ENCODE results near the gene ERC2.

ERC2 gene

GRCh38 chr3:55742022-55742831 lies 726.0 kb downstream of the ERC2 start:
- no peak for DNase-seq (ENCODE audit: low read depth)

DNA sequence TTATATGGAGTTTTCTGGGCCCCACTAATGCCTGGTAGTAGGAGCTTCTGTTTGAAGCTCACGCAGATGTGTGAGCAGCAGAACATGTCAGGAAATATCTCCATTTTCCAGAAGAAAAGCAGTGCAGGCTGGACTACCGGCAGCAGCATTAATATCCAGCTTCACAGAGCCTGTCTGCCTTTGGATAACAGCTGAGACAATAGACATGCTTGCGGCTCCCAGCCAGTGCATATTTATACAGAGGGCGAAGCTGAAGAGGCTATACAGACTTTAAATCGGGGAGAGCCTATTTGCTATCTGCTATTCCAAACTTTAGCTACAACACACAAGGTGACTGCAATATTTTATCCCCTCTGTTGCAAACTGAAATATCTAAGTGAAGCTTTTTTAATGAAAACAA lies 731.1 kb downstream of the ERC2 start:
- DNase-seq (ENCODE audit: low read depth), result no peak

DNA sequence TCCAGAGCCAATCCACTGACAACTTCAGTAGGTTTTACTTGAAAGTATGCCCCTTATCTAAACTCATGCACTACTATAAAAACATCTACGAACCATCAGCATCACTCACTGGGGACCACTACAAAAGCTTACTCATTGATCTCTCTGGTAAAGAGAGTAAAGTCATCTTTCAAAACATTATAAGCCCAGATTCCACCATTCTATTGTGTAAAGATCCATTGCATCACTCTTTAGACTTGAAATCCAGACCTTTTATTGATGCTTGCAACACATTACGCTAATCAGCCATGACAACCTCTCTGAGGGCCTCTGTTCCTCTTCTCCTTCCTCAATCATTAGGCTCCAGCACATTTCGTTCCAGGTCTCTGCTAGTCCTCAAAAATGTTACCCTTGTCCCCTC lies 732.3 kb downstream of the ERC2 start:
- DNase-seq (ENCODE audit: low read depth), result no peak

GRCh38 chr3:55731741-55732140 lies 736.5 kb downstream of the ERC2 start:
- DNase-seq (ENCODE audit: low read depth), result no peak

GRCh38 chr3:55729546-55729945 lies 738.7 kb downstream of the ERC2 start:
- DNase-seq (ENCODE audit: low read depth), result no peak

DNA sequence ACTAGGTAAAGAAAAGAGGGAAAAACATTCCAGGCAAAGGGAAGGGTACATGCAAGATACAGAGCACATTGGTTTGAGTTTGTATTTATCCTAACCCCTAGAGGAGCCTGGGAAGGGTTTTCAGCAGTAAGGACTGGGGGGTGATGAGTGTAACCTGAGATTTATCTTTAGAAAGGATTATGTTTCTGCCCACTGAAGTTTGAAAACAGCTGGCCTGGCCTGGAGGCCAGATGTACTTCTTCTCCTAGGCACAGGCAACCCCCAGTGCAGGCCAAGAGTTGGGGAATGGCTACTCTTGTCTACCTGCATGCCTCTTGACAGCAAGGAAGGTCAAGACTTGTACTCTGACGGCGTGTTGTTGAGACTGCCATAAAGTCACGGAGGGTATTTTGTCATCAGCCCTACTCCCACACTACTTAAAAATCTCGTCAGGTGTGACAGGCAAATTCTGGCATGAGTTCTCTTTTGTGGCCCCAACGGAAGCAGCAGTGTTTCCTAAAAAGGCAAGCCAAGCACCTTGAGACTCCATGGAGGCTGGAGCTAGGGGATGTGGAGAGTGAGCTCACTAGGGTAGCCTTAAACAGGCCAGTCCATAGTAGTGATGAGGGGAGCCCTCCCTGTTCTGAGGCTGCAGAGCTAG lies 739.7 kb downstream of the ERC2 start:
- no peak for DNase-seq (ENCODE audit: low read depth)

DNA sequence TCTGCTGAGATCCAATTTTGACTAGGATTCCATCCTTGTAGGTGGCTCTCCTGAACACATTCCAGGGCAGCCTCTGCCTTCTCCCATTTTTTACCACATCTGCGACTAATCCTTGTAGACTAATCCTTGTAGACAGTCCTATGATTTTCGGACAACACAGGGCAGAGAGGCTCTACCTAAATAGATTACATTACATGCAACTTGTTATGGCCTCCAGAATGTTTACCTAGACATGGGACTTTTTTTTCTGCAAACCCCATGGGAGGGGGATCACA lies 741.8 kb downstream of the ERC2 start:
- DNase-seq (ENCODE audit: low read depth), result no peak

DNA sequence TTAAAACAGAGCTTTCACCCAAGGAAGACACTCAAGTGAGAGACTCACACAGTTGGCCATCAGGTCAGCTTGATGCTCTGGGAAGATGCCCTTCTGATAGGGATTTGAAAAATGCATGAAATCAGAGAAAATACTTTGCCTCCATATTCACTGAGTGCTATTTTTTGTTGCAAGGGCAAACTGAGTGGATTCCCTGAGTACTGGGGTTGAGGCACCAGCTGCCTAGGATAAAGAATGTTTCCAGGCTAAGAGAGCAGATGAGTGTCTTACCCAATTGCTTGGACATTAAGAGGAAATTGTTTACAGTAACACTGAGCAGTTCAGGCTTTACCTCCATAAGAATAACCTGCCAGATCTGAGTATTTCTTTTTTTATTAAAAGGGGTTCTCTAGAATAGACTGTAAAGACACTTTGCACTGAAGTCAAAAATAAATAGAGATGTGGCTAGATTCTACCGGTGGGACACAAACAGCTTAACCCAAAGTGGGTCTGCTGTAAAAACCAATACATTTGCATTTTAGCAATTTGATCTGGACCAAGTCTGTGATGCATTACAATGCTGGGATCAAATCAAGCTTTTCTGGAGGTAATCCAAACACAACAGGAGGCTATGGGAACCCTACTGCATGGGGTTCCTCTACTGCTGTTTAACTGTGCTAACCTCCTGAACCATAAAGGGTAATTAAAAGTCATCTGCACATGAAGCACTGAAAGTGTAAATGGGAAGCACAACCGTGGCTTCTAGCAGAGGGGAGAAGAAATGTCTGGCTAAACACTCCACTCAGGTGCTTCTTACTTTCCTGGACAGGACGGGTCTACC lies 742.4 kb downstream of the ERC2 start:
- DNase-seq (ENCODE audit: low read depth), result no peak

- DNase-seq (ENCODE audit: low read depth), result no peak
These were observed 743.4 kb downstream of the ERC2 start for GRCh38 chr3:55724821-55725220.

- DNase-seq (ENCODE audit: low read depth), result no peak
These were observed 743.9 kb downstream of the ERC2 start for GRCh38 chr3:55724407-55724784.

DNA sequence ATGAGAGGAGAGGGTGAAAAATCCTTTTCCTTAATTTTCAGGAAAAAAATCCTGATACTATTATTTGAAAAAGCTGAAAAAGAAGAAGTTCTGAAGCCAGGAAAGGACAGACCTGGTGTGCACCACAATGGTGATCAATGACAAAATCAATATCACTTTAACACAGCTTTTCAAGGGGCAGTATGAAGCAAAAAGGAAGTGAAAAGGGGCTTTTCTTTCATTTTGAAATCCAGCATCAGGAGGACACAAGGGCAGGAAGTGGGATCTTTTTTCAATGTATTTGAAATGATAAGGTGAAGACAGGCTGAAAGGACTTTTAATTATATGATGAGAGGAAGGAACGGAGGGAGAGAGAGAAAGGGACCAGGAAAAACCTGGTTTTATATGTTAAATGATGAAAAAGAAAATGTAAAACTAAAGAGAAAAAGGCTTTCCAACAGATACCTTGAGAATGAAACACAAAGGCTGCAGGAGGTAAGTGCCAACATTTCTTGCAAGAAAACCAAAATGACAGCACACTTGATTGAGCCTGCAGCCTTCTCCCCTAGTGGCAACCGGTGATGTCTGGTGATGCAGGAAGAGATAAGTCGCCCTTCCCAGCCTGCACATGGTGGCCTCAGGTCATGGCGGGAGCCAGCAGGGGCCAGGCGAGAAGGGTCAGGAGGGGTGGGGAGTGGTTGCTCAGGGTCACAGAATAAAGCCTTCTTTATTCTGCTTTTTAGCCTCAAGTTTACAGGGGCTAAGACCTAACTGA lies 744.4 kb downstream of the ERC2 start:
- DNase-seq (ENCODE audit: low read depth), result no peak

- no peak for DNase-seq (ENCODE audit: low read depth)
These were observed 746.4 kb downstream of the ERC2 start for GRCh38 chr3:55721716-55722484.

DNA sequence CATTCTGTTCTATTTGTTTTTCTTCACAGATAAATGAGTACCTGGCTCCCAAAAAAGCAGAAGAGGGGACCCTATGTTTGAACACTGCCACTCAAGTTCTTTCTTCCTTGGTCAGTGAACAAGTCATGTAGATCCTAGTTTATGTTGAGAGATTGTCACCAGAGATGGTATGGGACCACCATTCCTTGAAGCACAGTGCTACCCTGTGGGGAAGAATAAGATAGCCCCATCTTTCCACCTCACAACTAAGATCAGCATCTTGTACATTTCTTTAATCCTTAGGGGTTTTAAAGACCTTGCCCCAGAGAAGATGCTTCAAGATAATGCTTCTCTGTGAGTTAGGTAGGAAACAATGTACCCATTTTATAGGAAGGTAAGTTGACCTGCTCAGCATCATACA lies 747.7 kb downstream of the ERC2 start:
- DNase-seq (ENCODE audit: low read depth), result no peak

- DNase-seq (ENCODE audit: low read depth), result no peak
These were observed 748.8 kb downstream of the ERC2 start for GRCh38 chr3:55719508-55719907.

GRCh38 chr3:55719006-55719405 lies 749.3 kb downstream of the ERC2 start:
- DNase-seq (ENCODE audit: low read depth), result no peak

- DNase-seq (ENCODE audit: low read depth), result no peak
These were observed 749.7 kb downstream of the ERC2 start for GRCh38 chr3:55718521-55718921.

DNA sequence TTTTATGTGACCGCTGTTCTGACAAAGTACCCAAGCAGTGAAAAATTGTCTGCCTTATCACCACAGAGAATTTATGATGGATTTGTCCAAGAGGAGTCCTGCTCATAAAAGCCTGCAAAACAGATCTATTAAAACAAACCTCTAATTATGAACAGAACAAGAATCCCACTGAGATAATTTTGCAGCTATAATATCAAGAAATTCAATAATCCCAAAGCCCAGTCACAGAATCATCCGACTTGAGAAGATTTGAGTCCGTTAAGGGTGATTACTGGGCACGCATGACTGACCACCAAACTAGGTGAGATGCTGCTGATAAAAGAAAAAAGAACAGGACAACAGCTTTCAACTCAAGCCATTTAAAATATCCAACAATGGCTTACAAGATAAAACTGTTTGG lies 750.2 kb downstream of the ERC2 start:
- no peak for DNase-seq (ENCODE audit: low read depth)

- no peak for DNase-seq (ENCODE audit: low read depth)
These were observed 750.8 kb downstream of the ERC2 start for GRCh38 chr3:55717481-55717880.

GRCh38 chr3:55716611-55717225 lies 751.5 kb downstream of the ERC2 start:
- no peak for DNase-seq (ENCODE audit: low read depth)

- no peak for DNase-seq (ENCODE audit: low read depth)
These were observed 752.2 kb downstream of the ERC2 start for GRCh38 chr3:55716044-55716443.

GRCh38 chr3:55714057-55714456 lies 754.2 kb downstream of the ERC2 start:
- no peak for DNase-seq (ENCODE audit: low read depth)

Measured in GM04504 (cell line).